ENCODE data around the gene CSF1R.

CSF1R gene

DNA sequence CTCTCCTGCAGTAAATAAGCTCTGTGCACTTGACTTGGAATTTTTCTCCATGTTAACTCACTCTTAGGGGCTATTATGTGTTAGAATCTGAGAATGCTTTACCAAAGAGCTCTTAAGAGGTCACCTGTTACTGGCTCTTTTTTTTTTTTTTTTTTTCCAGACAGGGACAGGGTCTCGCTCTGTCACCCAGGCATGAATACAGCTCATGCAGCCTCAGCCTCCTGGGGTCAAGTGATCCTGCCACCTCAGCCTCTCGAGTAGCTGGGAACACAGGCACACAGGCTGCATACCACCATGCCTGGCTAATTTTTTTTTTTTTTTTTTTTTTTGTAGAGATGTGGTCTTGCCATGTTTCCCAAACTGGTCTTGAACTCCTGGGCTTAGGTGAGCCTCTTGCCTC lies 63.7 kb downstream of the CSF1R start:
- no peak for DNase-seq

GRCh38 chr5:150022158-150022531 lies 64.2 kb downstream of the CSF1R start:
- DNase-seq: no peak

GRCh38 chr5:150021491-150022157 lies 64.7 kb downstream of the CSF1R start:
- no peak for DNase-seq

- DNase-seq: no peak
These were observed 66.1 kb downstream of the CSF1R start for GRCh38 chr5:150020249-150020648.

GRCh38 chr5:150017226-150018005 lies 68.9 kb downstream of the CSF1R start:
- DNase-seq: no peak

DNA sequence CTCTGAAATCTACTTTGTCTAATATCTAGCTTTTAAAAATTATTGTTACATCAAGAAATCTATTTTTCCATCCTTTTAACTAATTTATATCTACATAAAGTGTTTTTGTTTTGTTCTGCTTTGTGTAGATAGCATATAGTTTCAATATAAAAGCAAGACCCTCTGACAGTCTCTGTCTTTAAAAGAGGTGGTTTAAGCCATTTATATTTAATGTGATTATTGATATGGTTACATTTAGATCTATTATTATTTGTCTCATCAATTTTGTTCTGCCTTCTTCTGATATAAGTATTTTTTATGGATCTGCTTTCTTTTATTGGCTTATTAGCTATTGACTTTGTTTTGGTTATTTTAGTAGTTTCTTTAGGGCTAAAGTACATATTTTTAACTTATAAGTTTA lies 69.8 kb downstream of the CSF1R start:
- no peak for DNase-seq

GRCh38 chr5:150015415-150015814 lies 70.9 kb downstream of the CSF1R start:
- DNase-seq: no peak

- no peak for DNase-seq
These were observed 71.9 kb downstream of the CSF1R start for GRCh38 chr5:150014456-150014855.

DNA sequence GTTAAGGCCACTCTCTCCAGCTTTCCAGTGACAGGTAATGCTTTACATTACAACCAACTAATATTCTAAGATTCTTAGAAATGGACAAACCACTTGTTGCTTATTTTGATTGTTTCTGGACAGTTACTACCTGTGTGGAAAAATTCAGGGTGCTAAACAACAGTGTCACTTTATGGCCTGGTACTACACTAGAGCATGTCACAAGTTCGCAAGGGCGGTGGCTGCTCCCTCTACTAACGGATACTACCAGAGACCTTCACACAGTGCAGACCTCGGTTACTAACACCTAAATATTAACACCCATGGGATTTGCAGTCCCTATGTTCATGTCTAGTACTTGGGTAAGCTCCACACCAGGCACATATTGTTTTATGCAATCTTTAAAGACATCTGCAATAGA lies 72.4 kb downstream of the CSF1R start:
- DNase-seq: no peak

GRCh38 chr5:150009671-150010387 lies 76.5 kb downstream of the CSF1R start:
- no peak for DNase-seq

DNA sequence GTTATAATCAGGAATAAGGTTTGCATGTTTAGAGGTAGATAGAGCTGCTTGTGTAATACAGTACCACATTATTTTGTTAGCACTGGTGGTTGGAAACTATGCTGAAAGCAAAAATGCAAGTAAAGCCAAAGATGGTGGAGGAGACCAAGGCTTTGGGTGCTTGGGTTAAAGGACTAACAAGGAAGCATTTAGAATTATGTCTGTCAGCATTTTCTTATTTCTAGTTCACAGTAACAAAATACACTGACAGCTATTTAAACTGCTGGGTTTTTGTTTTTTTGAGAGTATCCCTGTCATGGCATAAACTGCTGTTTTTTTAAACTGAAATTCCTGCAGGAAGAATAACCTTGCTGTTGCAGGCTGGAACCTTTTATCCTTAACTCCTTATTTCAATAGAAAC lies 79.3 kb downstream of the CSF1R start:
- no peak for DNase-seq

- DNase-seq: no peak
These were observed 80.0 kb downstream of the CSF1R start for GRCh38 chr5:150006318-150006717.

Measured in NCI-H524 (cell line).